NOMO-1 treated with dmso at 0.1 percent for 144 hours (cell line): Measurements from ENCODE around the gene AARS2.
A peak's percentile ranks its signal among the peaks of the same experiment; 100 is the strongest.

Experiments
- DNase-seq: peaks from one replicate; lab custom pipeline; 2025; ENCODE audit not compliant: unreplicated experiment; lab: John Stamatoyannopoulos, UW

AARS2 gene

GRCh38 chr6:44301782-44302564, 11.2 kb downstream of the AARS2 start:
- DNase-seq: no peak

GRCh38 chr6:44301106-44301505, 12.0 kb downstream of the AARS2 start:
- no peak for DNase-seq

- DNase-seq: no peak
These were observed 12.8 kb downstream of the AARS2 start for GRCh38 chr6:44300292-44300823.

- no peak for DNase-seq
These were observed 14.3 kb downstream of the AARS2 start for GRCh38 chr6:44298864-44299263.

- no peak for DNase-seq
These were observed 14.9 kb downstream of the AARS2 start for GRCh38 chr6:44298055-44298803.

GRCh38 chr6:44297063-44298038, 15.8 kb downstream of the AARS2 start:
- DNase-seq: no peak

- DNase-seq: no peak
These were observed 18.0 kb downstream of the AARS2 start for GRCh38 chr6:44294832-44295791.

- no peak for DNase-seq
These were observed 20.3 kb downstream of the AARS2 start for GRCh38 chr6:44292661-44293365.

- DNase-seq: no peak
These were observed 21.3 kb downstream of the AARS2 start for GRCh38 chr6:44291841-44292240.

GRCh38 chr6:44289726-44290260, 23.4 kb downstream of the AARS2 start:
- DNase-seq: no peak

GRCh38 chr6:44286747-44287146, 26.4 kb downstream of the AARS2 start:
- no peak for DNase-seq

GRCh38 chr6:44286285-44286565, 26.9 kb downstream of the AARS2 start:
- DNase-seq: no peak

GRCh38 chr6:44285552-44286284, 27.4 kb downstream of the AARS2 start:
- DNase-seq: no peak

GRCh38 chr6:44284867-44285266, 28.3 kb downstream of the AARS2 start:
- no peak for DNase-seq

GRCh38 chr6:44284121-44284520, 29.0 kb downstream of the AARS2 start:
- peak; percentile 1 for DNase-seq

- no peak for DNase-seq
These were observed 34.1 kb downstream of the AARS2 start for GRCh38 chr6:44278774-44279697.

- no peak for DNase-seq
These were observed 34.8 kb downstream of the AARS2 start for GRCh38 chr6:44278315-44278714.
